Chondrocyte (in vitro differentiated cells): Measurements from ENCODE around the gene DYNLL2. TPM values are rescaled to one million over a fixed set of nuclear protein-coding genes. Genes with fewer than 3 reads are reported as not detected.
A peak's percentile ranks its signal among the peaks of the same experiment; 100 is the strongest.

Experiments used
- DNase-seq: peaks from one replicate; pipeline ENCODE4 v3.0.0; 2021; ENCODE audit warnings: mixed read lengths, low spot score
- H3K27ac Mint-ChIP-seq: one replicate; pipeline ENCODE4 v1.8.0; 2021; ENCODE audit warnings: mild to moderate bottlenecking, moderate library complexity, mixed read lengths; ENCODE audit not compliant: unreplicated experiment
- H3K27me3 Mint-ChIP-seq: 2 replicates; pipeline ENCODE4 v1.8.0; 2021; ENCODE audit warnings: low read depth, mixed read lengths
- H3K36me3 Mint-ChIP-seq: 2 replicates; pipeline ENCODE4 v1.8.0; 2021; ENCODE audit warnings: low read depth, mixed read lengths
- H3K4me1 Mint-ChIP-seq: 2 replicates; pipeline ENCODE4 v1.8.0; 2021; ENCODE audit warnings: low read depth, mild to moderate bottlenecking, mixed read lengths
- H3K4me3 Mint-ChIP-seq: one replicate; pipeline ENCODE4 v1.8.0; 2021; ENCODE audit warnings: mild to moderate bottlenecking, moderate library complexity, mixed read lengths; ENCODE audit not compliant: unreplicated experiment
- H3K9me3 Mint-ChIP-seq: 2 replicates; pipeline ENCODE4 v1.8.0; 2021; ENCODE audit warnings: low read depth, mixed read lengths
- total RNA-seq: library from RNA; stranded (reverse); gene quantifications from 3 replicates; pipeline ENCODE4 v1.2.1, GENCODE V29; 2021
- TF ChIP-seq, protein P1 (sequence below): fragments of 200-600 bp; sonication (generic); IDR thresholded peaks from 2 replicates; pipeline ENCODE4 v1.5.0; 2021; ENCODE audit warnings: antibody characterized with exemption, mild to moderate bottlenecking, moderate library complexity

DYNLL2 gene
- total RNA-seq, 1 donor from 2014 or later: 15.7 TPM

DNA sequence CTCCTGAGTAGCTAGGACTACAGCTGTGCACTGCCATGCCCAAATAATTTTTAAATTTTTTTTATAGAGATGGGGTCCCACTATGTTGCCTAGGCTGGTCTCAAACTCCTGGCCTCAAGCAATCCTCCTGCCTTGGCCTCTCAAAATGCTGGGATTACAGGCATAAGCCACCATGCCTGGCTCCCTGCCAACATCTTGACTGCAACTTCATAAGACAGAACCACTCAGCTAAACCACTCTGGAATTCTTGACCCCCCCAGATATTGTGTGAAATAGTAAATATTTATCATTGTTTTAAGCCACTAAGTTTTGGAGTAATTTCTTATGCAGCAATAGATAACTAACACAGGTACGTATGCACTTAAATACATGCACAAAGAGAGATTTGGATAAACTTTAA is 26.0 kb downstream of the DYNLL2 start:
- Mint-ChIP-seq H3K36me3 (peaks cover 4% of the 10 kb centered on the region), H3K4me3 (no peak overlapping the region), H3K4me1 (no peaks in the 10 kb centered on the region), H3K9me3 (peaks cover 3% of the 10 kb centered on the region), H3K27ac (no peak overlapping the region), H3K27me3 (peaks cover 11% of the 10 kb centered on the region)
- DNase-seq: no peak
- TF ChIP-seq, protein P1, sequence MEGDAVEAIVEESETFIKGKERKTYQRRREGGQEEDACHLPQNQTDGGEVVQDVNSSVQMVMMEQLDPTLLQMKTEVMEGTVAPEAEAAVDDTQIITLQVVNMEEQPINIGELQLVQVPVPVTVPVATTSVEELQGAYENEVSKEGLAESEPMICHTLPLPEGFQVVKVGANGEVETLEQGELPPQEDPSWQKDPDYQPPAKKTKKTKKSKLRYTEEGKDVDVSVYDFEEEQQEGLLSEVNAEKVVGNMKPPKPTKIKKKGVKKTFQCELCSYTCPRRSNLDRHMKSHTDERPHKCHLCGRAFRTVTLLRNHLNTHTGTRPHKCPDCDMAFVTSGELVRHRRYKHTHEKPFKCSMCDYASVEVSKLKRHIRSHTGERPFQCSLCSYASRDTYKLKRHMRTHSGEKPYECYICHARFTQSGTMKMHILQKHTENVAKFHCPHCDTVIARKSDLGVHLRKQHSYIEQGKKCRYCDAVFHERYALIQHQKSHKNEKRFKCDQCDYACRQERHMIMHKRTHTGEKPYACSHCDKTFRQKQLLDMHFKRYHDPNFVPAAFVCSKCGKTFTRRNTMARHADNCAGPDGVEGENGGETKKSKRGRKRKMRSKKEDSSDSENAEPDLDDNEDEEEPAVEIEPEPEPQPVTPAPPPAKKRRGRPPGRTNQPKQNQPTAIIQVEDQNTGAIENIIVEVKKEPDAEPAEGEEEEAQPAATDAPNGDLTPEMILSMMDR: no peak

DNA sequence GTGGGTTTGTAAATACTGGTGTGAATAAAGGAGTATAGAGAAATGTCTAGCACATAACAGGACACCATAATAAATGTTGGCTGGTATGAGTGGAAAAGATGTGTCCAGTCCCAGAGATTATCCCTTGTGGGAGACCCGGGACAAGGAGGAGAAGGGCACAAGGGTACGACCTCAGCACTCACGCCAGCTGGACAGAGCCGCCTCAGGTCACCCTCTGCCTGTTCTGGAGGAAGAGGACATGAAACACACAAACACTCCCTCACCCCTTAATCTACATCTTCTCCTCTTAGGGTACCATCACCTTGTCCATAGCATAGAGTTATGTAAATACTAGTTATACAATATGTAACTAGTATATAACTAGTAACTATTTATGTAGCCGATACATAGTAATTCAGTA is 26.8 kb downstream of the DYNLL2 start:
- Mint-ChIP-seq H3K4me1 (no peaks in the 10 kb centered on the region), H3K27me3 (peaks cover 18% of the 10 kb centered on the region), H3K36me3 (peaks cover 4% of the 10 kb centered on the region), H3K9me3 (peaks cover 3% of the 10 kb centered on the region), H3K4me3 (no peak overlapping the region), H3K27ac (no peak overlapping the region)
- DNase-seq: no peak
- TF ChIP-seq, protein P1: no peak

DNA sequence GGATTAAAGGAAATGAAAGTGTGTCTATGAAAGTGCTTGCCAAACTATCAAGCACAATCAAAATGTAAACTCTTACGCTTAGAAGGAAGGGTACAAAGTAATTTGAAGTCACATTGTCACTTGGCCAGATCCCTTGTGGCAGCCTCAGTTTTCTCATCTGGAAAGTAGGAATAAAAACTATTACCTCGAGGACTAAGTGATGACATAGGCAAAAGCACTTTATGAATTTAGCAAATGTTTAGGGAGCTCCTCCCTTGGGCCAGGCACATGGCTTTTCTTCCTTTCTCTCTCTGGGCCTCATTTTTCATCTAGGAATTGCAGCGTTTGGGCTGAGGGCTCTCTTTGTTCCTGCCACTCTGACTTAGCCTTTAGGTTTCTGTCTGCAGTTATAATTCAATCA is 28.5 kb downstream of the DYNLL2 start:
- Mint-ChIP-seq H3K9me3 (peaks cover 3% of the 10 kb centered on the region), H3K4me1 (no peaks in the 10 kb centered on the region), H3K27ac (no peak overlapping the region), H3K4me3 (no peak overlapping the region), H3K36me3 (peaks cover 4% of the 10 kb centered on the region), H3K27me3 (peaks cover 33% of the 10 kb centered on the region)
- TF ChIP-seq, protein P1: no peak
- DNase-seq: no peak

DNA sequence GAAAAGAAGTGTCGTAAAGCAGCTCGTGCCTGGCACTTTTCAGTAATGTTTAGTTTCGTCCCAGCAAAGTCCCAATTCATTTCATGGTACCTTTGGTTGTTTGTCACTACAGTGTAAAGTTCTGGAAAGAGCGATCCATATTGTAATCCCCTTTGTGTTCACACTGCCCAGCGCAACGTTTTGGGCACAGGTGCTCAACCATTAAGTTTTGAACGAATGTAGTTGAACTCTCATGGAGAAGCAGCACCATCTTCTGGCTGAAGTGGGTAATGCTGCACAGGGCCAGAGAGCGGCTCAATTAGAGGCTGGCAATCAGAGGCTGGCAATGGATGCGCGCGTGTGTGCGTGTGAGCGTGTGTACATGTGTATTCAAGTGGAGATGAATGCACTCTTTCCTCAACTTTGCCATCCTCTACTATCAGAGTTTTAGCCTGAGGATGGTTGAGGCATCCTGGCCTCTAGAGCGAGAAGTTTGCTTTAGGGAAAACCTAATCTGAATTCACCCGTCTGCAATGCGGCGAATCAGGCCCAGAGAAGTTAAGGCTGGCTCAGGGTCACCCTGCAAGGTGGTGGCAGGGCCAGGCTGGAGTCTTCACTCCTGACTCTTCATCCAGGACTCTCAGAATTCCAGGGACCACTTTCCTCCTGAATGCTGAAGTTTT is 29.9 kb downstream of the DYNLL2 start:
- Mint-ChIP-seq H3K4me3 (no peak overlapping the region), H3K4me1 (no peaks in the 10 kb centered on the region), H3K27ac (no peak overlapping the region), H3K27me3 (peaks cover 38% of the 10 kb centered on the region), H3K36me3 (no peaks in the 10 kb centered on the region), H3K9me3 (no peaks in the 10 kb centered on the region)
- DNase-seq: no peak
- TF ChIP-seq, protein P1: peak; percentile 97

DNA sequence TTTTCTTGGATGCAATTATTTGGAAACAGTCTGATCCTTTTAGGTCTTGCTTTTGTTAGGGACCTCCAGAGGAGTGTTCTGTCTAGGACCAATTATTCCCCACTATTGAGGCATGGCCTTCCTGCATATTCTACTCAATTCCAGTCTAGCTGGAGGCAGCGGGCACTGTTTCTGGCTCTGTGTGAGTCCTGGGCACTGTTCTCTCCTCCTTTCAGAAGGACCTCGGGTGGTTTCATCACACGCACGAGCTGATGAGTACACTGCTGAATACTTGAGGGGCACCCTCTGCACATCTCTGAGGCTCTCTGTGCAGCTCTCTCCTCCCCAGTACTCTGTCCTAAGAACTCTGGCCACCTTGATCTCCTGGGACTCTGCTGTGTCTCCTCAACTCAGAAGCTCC is 30.7 kb downstream of the DYNLL2 start:
- no peaks in the 10 kb centered on the region for H3K36me3 Mint-ChIP-seq
- TF ChIP-seq, protein P1: no peak
- peaks cover 43% of the 10 kb centered on the region for H3K27me3 Mint-ChIP-seq

More for the DNA sequence above, 30.7 kb downstream of the DYNLL2 start:
- DNase-seq: no peak
- Mint-ChIP-seq H3K4me1 (no peaks in the 10 kb centered on the region), H3K27ac (no peak overlapping the region), H3K4me3 (no peak overlapping the region), H3K9me3 (no peaks in the 10 kb centered on the region)
